A673 (cell line): ENCODE measurements around the gene HIKESHI.

Source experiments
- CTCF ChIP-seq: fragments of 300-800, 200-600 bp; sonication (generic); conservative IDR thresholded peaks from 2 replicates; pipeline ENCODE4 v1.5.1; 2017; ENCODE audit warnings: low read depth, mild to moderate bottlenecking, antibody characterized with exemption, low read length, moderate library complexity, mixed read lengths
- EZH2 ChIP-seq: fragments of 200-600 bp; sonication (generic); IDR thresholded peaks from 2 replicates; pipeline ENCODE4 v1.6.1; 2017; ENCODE audit warnings: borderline replicate concordance, low read depth, mild to moderate bottlenecking, mixed read lengths, antibody characterized with exemption, low read length; ENCODE audit not compliant: poor library complexity, severe bottlenecking

- no peak for TF ChIP-seq CTCF
- no peak for TF ChIP-seq EZH2
These were observed 78.4 kb downstream of the HIKESHI start for GRCh38 chr11:86380295-86381059.
